ENCODE measurements around the gene VAPB.
"Not testable (repeated sequence)": the region's sequence is repeated elsewhere in the genome, so short reads cannot be mapped to it uniquely, and the experiment has no call there.

Gene VAPB

DNA sequence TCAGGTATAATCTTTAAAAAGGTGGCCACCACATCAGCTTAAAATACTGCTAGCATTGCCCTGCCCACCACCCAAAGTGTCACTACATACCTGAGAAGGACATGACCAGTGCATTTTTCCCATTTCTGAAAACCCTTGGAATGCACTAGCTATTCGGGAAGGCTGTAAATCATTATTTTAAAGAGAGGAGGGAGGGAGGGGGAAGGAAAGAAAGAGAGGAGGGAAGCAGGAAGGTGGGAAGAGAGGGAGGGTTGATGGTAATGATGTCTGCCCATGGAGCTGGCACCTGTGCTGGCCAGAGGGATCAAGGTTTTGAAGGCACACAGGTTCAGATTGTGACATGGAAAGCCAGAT lies 32.4 kb downstream of the VAPB start (continued):
- TF ChIP-seq ZFP30 (CRISPR knock-in tag; IDR thresholded peaks at IDR 0.05) (no peak), ESRRG (CRISPR knock-in tag; IDR thresholded peaks at IDR 0.05) (no peak), PPARA (CRISPR knock-in tag; IDR thresholded peaks at IDR 0.05; ENCODE audit: borderline replicate concordance) (no peak), BACH2 (CRISPR knock-in tag; IDR thresholded peaks at IDR 0.05; ENCODE audit: borderline replicate concordance) (no peak), CREB5 (CRISPR knock-in tag; IDR thresholded peaks at IDR 0.05; ENCODE audit: low read depth) (no peak)
- TF ChIP-seq, protein P1, sequence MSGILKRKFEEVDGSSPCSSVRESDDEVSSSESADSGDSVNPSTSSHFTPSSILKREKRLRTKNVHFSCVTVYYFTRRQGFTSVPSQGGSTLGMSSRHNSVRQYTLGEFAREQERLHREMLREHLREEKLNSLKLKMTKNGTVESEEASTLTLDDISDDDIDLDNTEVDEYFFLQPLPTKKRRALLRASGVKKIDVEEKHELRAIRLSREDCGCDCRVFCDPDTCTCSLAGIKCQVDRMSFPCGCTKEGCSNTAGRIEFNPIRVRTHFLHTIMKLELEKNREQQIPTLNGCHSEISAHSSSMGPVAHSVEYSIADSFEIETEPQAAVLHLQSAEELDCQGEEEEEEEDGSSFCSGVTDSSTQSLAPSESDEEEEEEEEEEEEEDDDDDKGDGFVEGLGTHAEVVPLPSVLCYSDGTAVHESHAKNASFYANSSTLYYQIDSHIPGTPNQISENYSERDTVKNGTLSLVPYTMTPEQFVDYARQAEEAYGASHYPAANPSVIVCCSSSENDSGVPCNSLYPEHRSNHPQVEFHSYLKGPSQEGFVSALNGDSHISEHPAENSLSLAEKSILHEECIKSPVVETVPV (CRISPR knock-in tag; IDR thresholded peaks at IDR 0.05): no peak

GRCh38 chr20:58424218-58424969 lies 35.4 kb downstream of the VAPB start:
- ATAC-seq: no peak
- TF ChIP-seq RARB (CRISPR knock-in tag; IDR thresholded peaks at IDR 0.05) (no peak), CSDC2 (CRISPR knock-in tag; IDR thresholded peaks at IDR 0.05) (no peak), CREB5 (CRISPR knock-in tag; IDR thresholded peaks at IDR 0.05; ENCODE audit: low read depth) (no peak), BACH2 (CRISPR knock-in tag; IDR thresholded peaks at IDR 0.05; ENCODE audit: borderline replicate concordance) (no peak), ZNF70 (CRISPR knock-in tag; IDR thresholded peaks at IDR 0.05) (no peak)
- TF ChIP-seq, protein P1 (CRISPR knock-in tag; IDR thresholded peaks at IDR 0.05): no peak

DNA sequence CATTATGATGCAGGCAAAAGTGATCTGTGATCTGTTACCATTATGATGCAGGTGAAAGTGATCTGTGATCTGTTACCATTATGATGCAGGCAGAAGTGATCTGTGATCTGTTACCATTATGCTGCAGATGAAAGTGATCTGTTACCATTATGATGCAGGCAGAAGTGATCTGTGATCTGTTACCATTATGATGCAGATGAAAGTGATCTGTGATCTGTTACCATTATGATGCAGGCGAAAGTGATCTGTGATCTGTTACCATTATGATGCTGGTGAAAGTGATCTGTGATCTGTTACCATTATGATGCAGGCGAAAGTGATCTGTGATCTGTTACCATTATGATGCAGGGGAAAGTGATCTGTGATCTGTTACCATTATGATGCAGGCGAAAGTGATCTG lies 38.5 kb downstream of the VAPB start:
- not testable (repeated sequence) for ATAC-seq

DNA sequence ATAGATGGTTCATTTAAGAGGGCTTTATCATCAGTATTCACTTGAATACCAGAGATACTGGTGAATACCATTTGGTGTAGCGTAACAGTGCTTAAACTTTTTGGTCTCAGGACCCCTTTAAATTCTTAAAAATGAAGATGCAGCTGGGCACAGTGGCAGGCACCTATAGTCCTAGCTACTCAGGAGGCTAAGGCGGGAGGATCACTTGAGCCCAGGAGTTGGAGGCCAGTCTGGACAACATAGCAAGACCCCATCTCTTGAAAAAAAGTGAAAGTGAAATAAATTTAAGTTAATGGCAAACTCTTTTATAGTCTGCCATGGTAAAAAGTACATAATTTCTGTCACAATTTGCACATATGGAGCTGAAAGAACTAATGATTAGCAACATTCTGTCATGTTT lies 39.3 kb downstream of the VAPB start:
- no peak for ATAC-seq
- TF ChIP-seq ZNF8 (CRISPR knock-in tag; IDR thresholded peaks at IDR 0.05) (no peak), CREB5 (CRISPR knock-in tag; IDR thresholded peaks at IDR 0.05; ENCODE audit: low read depth) (no peak), TCF4 (CRISPR knock-in tag; IDR thresholded peaks at IDR 0.05; ENCODE audit: borderline replicate concordance) (no peak), GLIS3 (CRISPR knock-in tag; IDR thresholded peaks at IDR 0.05) (no peak), OSR1 (CRISPR knock-in tag; IDR thresholded peaks at IDR 0.05) (no peak), SNAI2 (CRISPR knock-in tag; IDR thresholded peaks at IDR 0.05) (no peak), CSDC2 (CRISPR knock-in tag; IDR thresholded peaks at IDR 0.05) (no peak), ZC3H10 (CRISPR knock-in tag; IDR thresholded peaks at IDR 0.05) (no peak), BACH2 (CRISPR knock-in tag; IDR thresholded peaks at IDR 0.05; ENCODE audit: borderline replicate concordance) (no peak), ZFP30 (CRISPR knock-in tag; IDR thresholded peaks at IDR 0.05) (no peak), ISL1 (CRISPR knock-in tag; IDR thresholded peaks at IDR 0.05) (no peak), ESRRG (CRISPR knock-in tag; IDR thresholded peaks at IDR 0.05) (no peak), ZFP3 (CRISPR knock-in tag; IDR thresholded peaks at IDR 0.05) (no peak), TOX (CRISPR knock-in tag; IDR thresholded peaks at IDR 0.05; ENCODE audit: borderline replicate concordance) (no peak)
- TF ChIP-seq, protein P2, sequence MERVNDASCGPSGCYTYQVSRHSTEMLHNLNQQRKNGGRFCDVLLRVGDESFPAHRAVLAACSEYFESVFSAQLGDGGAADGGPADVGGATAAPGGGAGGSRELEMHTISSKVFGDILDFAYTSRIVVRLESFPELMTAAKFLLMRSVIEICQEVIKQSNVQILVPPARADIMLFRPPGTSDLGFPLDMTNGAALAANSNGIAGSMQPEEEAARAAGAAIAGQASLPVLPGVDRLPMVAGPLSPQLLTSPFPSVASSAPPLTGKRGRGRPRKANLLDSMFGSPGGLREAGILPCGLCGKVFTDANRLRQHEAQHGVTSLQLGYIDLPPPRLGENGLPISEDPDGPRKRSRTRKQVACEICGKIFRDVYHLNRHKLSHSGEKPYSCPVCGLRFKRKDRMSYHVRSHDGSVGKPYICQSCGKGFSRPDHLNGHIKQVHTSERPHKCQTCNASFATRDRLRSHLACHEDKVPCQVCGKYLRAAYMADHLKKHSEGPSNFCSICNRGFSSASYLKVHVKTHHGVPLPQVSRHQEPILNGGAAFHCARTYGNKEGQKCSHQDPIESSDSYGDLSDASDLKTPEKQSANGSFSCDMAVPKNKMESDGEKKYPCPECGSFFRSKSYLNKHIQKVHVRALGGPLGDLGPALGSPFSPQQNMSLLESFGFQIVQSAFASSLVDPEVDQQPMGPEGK (CRISPR knock-in tag; IDR thresholded peaks at IDR 0.05; ENCODE audit: borderline replicate concordance): no peak
- TF ChIP-seq, protein P1 (CRISPR knock-in tag; IDR thresholded peaks at IDR 0.05): no peak
- TF ChIP-seq, protein P3, sequence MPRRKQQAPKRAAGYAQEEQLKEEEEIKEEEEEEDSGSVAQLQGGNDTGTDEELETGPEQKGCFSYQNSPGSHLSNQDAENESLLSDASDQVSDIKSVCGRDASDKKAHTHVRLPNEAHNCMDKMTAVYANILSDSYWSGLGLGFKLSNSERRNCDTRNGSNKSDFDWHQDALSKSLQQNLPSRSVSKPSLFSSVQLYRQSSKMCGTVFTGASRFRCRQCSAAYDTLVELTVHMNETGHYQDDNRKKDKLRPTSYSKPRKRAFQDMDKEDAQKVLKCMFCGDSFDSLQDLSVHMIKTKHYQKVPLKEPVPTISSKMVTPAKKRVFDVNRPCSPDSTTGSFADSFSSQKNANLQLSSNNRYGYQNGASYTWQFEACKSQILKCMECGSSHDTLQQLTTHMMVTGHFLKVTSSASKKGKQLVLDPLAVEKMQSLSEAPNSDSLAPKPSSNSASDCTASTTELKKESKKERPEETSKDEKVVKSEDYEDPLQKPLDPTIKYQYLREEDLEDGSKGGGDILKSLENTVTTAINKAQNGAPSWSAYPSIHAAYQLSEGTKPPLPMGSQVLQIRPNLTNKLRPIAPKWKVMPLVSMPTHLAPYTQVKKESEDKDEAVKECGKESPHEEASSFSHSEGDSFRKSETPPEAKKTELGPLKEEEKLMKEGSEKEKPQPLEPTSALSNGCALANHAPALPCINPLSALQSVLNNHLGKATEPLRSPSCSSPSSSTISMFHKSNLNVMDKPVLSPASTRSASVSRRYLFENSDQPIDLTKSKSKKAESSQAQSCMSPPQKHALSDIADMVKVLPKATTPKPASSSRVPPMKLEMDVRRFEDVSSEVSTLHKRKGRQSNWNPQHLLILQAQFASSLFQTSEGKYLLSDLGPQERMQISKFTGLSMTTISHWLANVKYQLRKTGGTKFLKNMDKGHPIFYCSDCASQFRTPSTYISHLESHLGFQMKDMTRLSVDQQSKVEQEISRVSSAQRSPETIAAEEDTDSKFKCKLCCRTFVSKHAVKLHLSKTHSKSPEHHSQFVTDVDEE (CRISPR knock-in tag; IDR thresholded peaks at IDR 0.05): no peak
